SJSA1 (cell line): ENCODE measurements around the gene EEFSEC. TPM values are rescaled to one million over a fixed set of nuclear protein-coding genes. Genes with fewer than 3 reads are reported as not detected.

ENCODE experiments used
- DNase-seq, 2 experiments: peaks; one replicate each; pipeline ENCODE4 v3.0.0-alpha.2; 2015 to 2020; ENCODE audit warnings: low spot score in 2 of 2, low read depth in 1 of 2
- H3K27ac ChIP-seq: fragments of 250-450 bp; sonication (Bioruptor Pico); 2 replicates; pipeline ENCODE4 v1.5.1; 2020; ENCODE audit warnings: mild to moderate bottlenecking, moderate library complexity
- H3K27me3 ChIP-seq: fragments of 250-450 bp; sonication (Bioruptor Pico); replicated peaks from 2 replicates; pipeline ENCODE4 v1.5.1; 2020; ENCODE audit warnings: mild to moderate bottlenecking, moderate library complexity
- H3K36me3 ChIP-seq: fragments of 250-450 bp; sonication (Bioruptor Pico); 2 replicates; pipeline ENCODE4 v1.5.1; 2020; ENCODE audit warnings: mild to moderate bottlenecking
- H3K4me1 ChIP-seq: fragments of 250-450 bp; sonication (Bioruptor Pico); replicated peaks from 2 replicates; pipeline ENCODE4 v1.6.1; 2021; ENCODE audit warnings: mild to moderate bottlenecking
- H3K4me3 ChIP-seq: fragments of 250-450 bp; sonication (Bioruptor Pico); 2 replicates; pipeline ENCODE4 v1.5.1; 2020; ENCODE audit warnings: mild to moderate bottlenecking
- H3K9me3 ChIP-seq: fragments of 250-450 bp; sonication (Bioruptor Pico); replicated peaks from 2 replicates; pipeline ENCODE4 v1.5.1; 2020; ENCODE audit warnings: mild to moderate bottlenecking
- total RNA-seq: library from RNA; depleted of rRNA; stranded (reverse); fragments of >200 nt; shearing (Covaris generic); gene quantifications from 2 replicates; pipeline ENCODE4 v1.2.3, GENCODE V29; 2014; rRNA removed

EEFSEC gene, protein sequence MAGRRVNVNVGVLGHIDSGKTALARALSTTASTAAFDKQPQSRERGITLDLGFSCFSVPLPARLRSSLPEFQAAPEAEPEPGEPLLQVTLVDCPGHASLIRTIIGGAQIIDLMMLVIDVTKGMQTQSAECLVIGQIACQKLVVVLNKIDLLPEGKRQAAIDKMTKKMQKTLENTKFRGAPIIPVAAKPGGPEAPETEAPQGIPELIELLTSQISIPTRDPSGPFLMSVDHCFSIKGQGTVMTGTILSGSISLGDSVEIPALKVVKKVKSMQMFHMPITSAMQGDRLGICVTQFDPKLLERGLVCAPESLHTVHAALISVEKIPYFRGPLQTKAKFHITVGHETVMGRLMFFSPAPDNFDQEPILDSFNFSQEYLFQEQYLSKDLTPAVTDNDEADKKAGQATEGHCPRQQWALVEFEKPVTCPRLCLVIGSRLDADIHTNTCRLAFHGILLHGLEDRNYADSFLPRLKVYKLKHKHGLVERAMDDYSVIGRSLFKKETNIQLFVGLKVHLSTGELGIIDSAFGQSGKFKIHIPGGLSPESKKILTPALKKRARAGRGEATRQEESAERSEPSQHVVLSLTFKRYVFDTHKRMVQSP
- 2.5 and 5.5 TPM in 2 replicates for total RNA-seq

GRCh38 chr3:128153156-128154041 is at the start of gene EEFSEC:
Gene EEFSEC (plus strand): TSS chr3:128153481. CDS start chr3:128153508, 27 bp downstream.
- Histone ChIP-seq H3K4me3 (peak within 1 kb of the TSS; percentile 92), H3K9me3 (no peaks in the 10 kb centered on the region; the same call in 1 of the 2 replicates), H3K36me3 (peaks cover 31% of the 10 kb centered on the region), H3K27me3 (no peaks in the 10 kb centered on the region), H3K4me1 (peaks cover 6% of the 10 kb centered on the region), H3K27ac (peak within 1 kb of the TSS; percentile 44)
- DNase-seq, result peak; percentile 80 to 88

DNA sequence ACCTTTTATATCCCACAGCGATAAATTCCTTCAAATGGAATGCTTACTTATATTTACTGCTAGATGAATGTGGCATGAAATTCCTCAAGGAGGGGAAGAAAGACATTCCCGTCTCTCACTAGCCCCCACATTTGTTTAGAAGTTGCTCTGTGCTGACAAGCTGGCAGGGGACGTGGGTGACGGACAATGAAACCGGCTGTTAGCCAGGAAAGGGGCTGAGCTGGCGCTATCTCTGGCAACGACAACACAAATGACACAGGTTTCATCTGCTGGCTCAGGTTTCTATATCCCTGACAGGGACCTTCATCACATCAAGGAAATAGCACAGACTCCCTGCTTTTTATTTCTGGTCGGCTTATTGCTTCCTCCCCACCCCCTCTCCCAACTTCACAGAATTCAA is 45.4 kb upstream of the EEFSEC start:
- DNase-seq, result peak; percentile 56 to 59
- no peaks in the 10 kb centered on the region for H3K9me3 ChIP-seq
- H3K27me3 ChIP-seq, result no peaks in the 10 kb centered on the region
- H3K4me3 ChIP-seq, result no peak overlapping the region
- H3K36me3 ChIP-seq, result peaks cover 43% of the 10 kb centered on the region
- H3K27ac ChIP-seq, result peak overlapping the region; percentile 34
- peaks cover 30% of the 10 kb centered on the region for H3K4me1 ChIP-seq

DNA sequence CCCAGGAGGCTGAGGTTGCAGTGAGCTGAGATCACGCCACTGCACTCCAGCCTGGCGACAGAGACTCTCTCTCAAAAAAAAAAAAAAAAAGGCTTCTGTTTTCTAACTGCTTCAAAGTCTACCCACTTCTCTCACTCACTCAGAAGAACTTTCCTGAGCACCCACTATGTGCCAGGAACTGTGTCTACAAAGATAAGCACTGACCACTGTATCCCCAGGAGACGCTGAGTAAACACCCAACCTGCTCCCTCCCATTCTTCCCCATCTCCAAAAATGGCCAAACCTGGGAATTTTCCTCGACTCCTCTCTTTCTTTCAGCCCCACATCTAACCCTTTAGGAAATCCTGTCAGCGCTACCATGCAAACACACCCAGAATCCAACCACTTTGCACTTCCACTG is 42.1 kb upstream of the EEFSEC start:
- no peak for DNase-seq
- Histone ChIP-seq H3K4me1 (peaks cover 36% of the 10 kb centered on the region), H3K4me3 (no peak overlapping the region)

GRCh38 chr3:128112357-128112968 is 40.8 kb upstream of the EEFSEC start:
- peak overlapping the region; percentile 56 for H3K27ac ChIP-seq
- DNase-seq, result peak; percentile 71 to 82
- H3K4me3 ChIP-seq, result no peak overlapping the region
- H3K27me3 ChIP-seq, result no peaks in the 10 kb centered on the region
- H3K9me3 ChIP-seq, result no peaks in the 10 kb centered on the region
- H3K36me3 ChIP-seq, result peaks cover 44% of the 10 kb centered on the region
- H3K4me1 ChIP-seq, result peaks cover 32% of the 10 kb centered on the region

More for the DNA sequence above, 42.1 kb upstream of the EEFSEC start:
- H3K27ac ChIP-seq, result no peak overlapping the region
- peaks cover 45% of the 10 kb centered on the region for H3K36me3 ChIP-seq
- H3K9me3 ChIP-seq, result no peaks in the 10 kb centered on the region
- no peaks in the 10 kb centered on the region for H3K27me3 ChIP-seq

DNA sequence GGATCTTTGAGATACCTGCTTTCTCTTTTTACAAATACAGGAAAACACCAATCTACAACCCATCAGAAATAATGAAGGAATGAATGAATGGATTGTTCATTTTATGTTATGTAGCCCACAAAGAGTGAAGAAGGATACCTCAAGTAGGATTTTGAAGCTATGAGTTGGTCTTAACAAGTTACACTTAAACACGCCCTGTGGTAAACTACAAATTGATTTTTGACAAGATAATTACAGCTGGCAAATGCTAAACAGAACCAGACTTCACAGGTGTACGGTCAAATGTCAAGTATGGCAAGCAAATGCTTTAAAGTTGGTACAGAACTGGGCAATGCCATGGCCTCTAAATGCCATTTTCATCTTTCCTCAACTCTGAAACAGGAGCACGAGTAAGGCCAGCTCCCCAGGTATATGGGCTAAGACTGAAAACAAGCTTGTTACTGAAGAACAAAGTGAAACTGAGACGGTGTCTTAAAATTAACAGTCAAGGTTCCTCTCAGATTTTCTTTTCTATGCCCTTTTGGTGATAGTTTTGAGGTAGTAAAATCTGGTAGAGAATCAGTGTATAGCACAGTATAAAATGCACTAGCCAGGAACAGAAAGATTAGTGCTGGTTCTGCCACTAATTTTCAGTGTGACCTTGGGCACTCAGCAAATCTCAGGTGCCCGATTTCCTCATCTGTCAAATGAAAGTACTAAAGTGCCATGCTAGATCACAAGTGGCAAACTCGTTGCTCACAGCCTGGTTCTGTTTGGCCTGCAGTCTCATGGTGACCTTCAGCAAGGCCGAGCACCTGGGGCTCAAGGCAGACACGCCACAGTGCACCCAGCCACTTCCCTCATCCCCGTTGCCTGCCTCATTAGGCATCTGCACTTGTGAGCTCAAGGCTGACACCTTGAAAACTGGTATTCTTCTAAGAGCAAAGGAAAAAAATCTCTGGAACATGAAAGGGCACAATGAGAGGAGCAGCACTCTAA is 39.2 kb upstream of the EEFSEC start:
- Histone ChIP-seq H3K4me1 (peaks cover 21% of the 10 kb centered on the region), H3K27ac (no peak overlapping the region), H3K4me3 (no peak overlapping the region), H3K27me3 (no peaks in the 10 kb centered on the region), H3K36me3 (peaks cover 41% of the 10 kb centered on the region), H3K9me3 (no peaks in the 10 kb centered on the region)
- DNase-seq, result no peak

DNA sequence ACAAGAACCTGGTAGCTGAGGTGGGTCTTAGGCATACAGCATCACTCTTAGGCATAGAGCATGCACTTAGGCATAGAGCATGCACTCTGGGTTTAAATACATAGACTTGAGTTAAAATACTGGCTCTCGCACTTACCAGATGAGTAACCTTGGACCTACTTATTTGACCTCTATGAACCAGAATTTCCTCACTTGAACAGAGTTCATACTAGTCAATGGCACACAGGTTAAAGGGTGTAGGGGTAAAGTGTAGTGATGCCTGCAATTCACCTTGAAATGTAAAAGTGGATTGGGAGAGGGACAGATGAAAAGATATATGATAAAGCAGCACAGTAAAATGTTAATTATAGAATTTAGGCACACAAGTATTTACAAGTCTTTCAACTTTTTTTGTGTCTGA is 31.3 kb upstream of the EEFSEC start:
- no peaks in the 10 kb centered on the region for H3K27me3 ChIP-seq
- H3K9me3 ChIP-seq, result no peaks in the 10 kb centered on the region
- H3K36me3 ChIP-seq, result peaks cover 20% of the 10 kb centered on the region
- H3K4me1 ChIP-seq, result peaks cover 14% of the 10 kb centered on the region
- no peak overlapping the region for H3K27ac ChIP-seq
- H3K4me3 ChIP-seq, result no peak overlapping the region
- DNase-seq, result no peak

DNA sequence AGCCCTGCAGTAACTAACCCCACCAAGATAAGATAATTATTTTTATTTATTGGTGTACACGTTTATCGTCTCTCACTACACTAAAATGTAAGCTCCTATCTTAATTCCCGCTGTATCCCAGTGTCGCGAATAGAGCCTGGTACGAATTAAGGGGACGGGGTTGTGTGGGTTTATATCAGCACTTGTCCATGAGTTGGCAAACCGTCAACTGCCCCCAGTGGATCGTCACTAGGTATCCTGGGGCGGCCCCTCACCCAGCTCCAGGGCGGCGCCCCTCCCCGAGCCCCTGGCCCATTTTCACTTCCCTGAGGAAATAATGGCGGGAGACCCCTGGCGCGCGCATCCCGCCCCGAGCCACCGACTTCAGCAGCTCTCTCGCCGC is 30.1 kb upstream of the EEFSEC start:
- no peak for DNase-seq
- H3K9me3 ChIP-seq, result no peaks in the 10 kb centered on the region
- peak overlapping the region; percentile 68 for H3K27ac ChIP-seq
- H3K36me3 ChIP-seq, result peaks cover 18% of the 10 kb centered on the region
- H3K4me3 ChIP-seq, result peak overlapping the region; percentile 73
- no peaks in the 10 kb centered on the region for H3K27me3 ChIP-seq
- H3K4me1 ChIP-seq, result peaks cover 14% of the 10 kb centered on the region

GRCh38 chr3:128123538-128124368 is 29.5 kb upstream of the EEFSEC start, which contains the start of gene RUVBL1:
Gene RUVBL1 (minus strand): TSS chr3:128123812. CDS start chr3:128123724, 88 bp downstream.
- Histone ChIP-seq H3K27me3 (no peaks in the 10 kb centered on the region), H3K36me3 (peaks cover 17% of the 10 kb centered on the region), H3K4me1 (peaks cover 14% of the 10 kb centered on the region), H3K9me3 (no peaks in the 10 kb centered on the region), H3K4me3 (peak within 1 kb of the TSS; percentile 73), H3K27ac (peak within 1 kb of the TSS; percentile 68)
- peak; percentile 87 to 98 for DNase-seq

DNA sequence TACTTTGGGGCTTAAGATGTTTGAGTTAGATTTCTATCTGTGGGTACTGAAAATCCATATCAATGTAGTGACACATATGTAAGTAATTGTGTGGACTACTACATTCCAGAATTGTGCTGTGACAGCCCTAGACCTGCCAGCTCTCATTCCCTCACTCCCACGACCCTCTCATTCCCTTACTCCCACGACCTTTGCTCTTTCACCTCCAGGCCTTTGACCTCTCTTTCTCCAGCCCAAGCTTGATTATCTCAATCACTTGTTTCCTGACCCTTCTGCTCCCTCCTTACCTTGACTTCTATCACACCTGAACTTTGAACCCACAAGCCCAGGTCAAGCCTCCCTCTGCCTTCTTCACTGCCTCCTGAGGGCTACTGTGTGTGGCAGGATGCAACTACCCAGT is 26.0 kb upstream of the EEFSEC start:
- Histone ChIP-seq H3K4me1 (peaks cover 14% of the 10 kb centered on the region), H3K9me3 (no peaks in the 10 kb centered on the region), H3K4me3 (no peak overlapping the region), H3K27me3 (no peaks in the 10 kb centered on the region), H3K36me3 (peaks cover 3% of the 10 kb centered on the region), H3K27ac (no peak overlapping the region)
- DNase-seq, result no peak

DNA sequence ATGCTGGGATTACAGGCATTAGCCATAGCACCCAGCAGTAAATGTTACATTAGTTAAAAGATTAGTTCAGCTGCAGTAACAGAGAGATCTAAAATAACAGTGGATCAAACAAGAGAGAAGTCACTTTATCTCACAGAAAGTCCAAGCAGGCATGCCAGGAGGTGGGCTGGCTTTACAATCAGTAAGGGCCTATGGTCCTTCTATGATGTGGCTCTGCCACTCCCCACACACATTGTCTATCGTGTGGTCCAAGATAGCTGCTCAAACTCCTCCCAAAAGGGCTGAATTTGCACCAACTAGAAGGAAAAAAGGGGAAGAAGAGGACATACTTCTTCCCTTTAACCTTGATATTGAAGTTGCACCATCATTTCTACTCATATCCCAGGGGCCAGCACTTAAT is 25.0 kb upstream of the EEFSEC start:
- no peak for DNase-seq
- no peaks in the 10 kb centered on the region; the same call in 1 of the 2 replicates for H3K36me3 ChIP-seq
- H3K4me1 ChIP-seq, result peaks cover 10% of the 10 kb centered on the region
- no peak overlapping the region for H3K4me3 ChIP-seq
- no peaks in the 10 kb centered on the region for H3K27me3 ChIP-seq
- H3K27ac ChIP-seq, result no peak overlapping the region
- H3K9me3 ChIP-seq, result no peaks in the 10 kb centered on the region

DNA sequence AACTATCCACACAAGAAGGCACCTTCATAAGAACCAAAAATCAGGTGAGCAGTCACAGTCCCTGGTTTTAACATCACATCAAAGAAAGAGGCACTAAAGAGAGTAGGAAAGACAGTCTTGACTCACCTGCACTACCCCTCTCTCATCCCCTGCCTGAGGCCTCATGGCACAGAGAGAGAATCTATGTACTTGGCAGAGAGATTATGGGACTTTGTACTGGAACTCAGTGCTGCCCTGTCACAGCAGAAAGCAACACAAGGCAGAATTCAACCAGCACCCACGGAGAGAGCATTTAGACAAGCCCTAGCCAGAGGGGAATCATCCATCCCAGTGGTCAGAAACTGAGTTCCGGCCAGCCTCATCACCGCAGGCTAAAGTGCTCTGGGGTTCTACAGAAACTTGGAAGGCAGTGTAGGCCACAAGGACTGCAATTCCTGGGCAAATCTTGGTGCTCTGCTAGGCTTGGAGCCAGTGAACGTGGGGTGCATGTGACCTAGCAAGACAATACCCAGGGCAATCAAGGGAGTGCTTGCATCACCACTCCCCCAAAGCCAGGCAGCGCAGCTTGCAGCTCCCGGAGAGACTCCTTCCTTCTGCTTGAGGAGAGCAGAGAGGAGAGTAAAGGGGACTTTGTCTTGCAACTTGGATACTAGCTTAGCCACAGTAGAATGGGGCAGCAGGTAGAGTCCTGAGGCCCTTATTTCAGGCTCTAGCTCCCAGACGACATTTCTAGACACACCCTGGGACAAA is 21.2 kb upstream of the EEFSEC start:
- H3K4me1 ChIP-seq, result peaks cover 7% of the 10 kb centered on the region
- H3K27me3 ChIP-seq, result no peaks in the 10 kb centered on the region; the same call in none of the 2 replicates
- no peak overlapping the region for H3K27ac ChIP-seq
- H3K4me3 ChIP-seq, result no peak overlapping the region
- no peak for DNase-seq
- no peaks in the 10 kb centered on the region for H3K36me3 ChIP-seq
- H3K9me3 ChIP-seq, result no peaks in the 10 kb centered on the region
